Vagina (tissue), 2 donors: ENCODE data around the gene NPSR1. TPM values are rescaled to one million over a fixed set of nuclear protein-coding genes. Genes with fewer than 3 reads are reported as not detected.
"Not testable (repeated sequence)": the region's sequence is repeated elsewhere in the genome, so short reads cannot be mapped to it uniquely, and the experiment has no call there.

Source experiments
- DNase-seq, 2 donors: peaks; one replicate each; pipeline ENCODE4 v3.0.0-alpha.2; 2017; ENCODE audit errors: extremely low spot score in 2 of 2
- H3K27ac ChIP-seq: fragments of 200-600 bp; sonication (generic); one replicate; pipeline ENCODE4 v1.5.1; 2019
- H3K27me3 ChIP-seq: fragments of 200-600 bp; sonication (generic); one replicate; pipeline ENCODE4 v1.5.1; 2019
- H3K36me3 ChIP-seq, 2 donors: fragments of 200-600 bp; sonication (generic); one replicate each; pipeline ENCODE4 v1.5.1; 2017 to 2019
- H3K4me1 ChIP-seq: fragments of 200-600 bp; sonication (generic); one replicate; pipeline ENCODE4 v1.5.1; 2019
- H3K4me3 ChIP-seq, 2 donors: fragments of 200-600 bp; sonication (generic); 1 replicate in 1 of 2; 2 replicates in 1 of 2; pipeline ENCODE4 v1.5.1; 2016 to 2019
- H3K9me3 ChIP-seq: fragments of 200-600 bp; sonication (generic); one replicate; pipeline ENCODE4 v1.5.1; 2019
- CTCF ChIP-seq, 3 experiments: fragments of 450-650 bp in 2 of 3; fragments of 200-600 bp in 1 of 3; sonication (generic) in 1 of 3; IDR thresholded peaks; one replicate each; pipeline ENCODE4 v1.5.1; 2017 to 2019; ENCODE audit warnings: antibody characterized with exemption in 3 of 3, mild to moderate bottlenecking in 2 of 3, moderate library complexity in 2 of 3
- POLR2A ChIP-seq, 2 donors: fragments of 450-650 bp; IDR thresholded peaks; one replicate each; pipeline ENCODE4 v1.6.1; 2017; ENCODE audit warnings: antibody characterized with exemption in 2 of 2, mild to moderate bottlenecking in 2 of 2, moderate library complexity in 2 of 2
- POLR2AphosphoS5 ChIP-seq, 2 donors: sonication (generic); formaldehyde crosslinking; IDR thresholded peaks; one replicate each; pipeline ENCODE4 v1.9.0; 2017; ENCODE audit warnings: antibody characterized with exemption in 2 of 2, mild to moderate bottlenecking in 2 of 2, low read depth in 1 of 2; ENCODE audit not compliant: insufficient read depth in 1 of 2
- intact Hi-C: fragments of 100-400 bp; cut with DNase I; formaldehyde crosslinking; loops from one replicate; pipeline ENCODE4 v1.15.1; 2023
- total RNA-seq: library from RNA; depleted of rRNA; stranded (reverse); fragments of >200 nt; gene quantifications from one replicate; pipeline ENCODE4 v1.2.3, GENCODE V29; 2016

Gene NPSR1
- total RNA-seq, 1 donor from 2014 or later, result not detected

- no peak overlapping the region for H3K27ac ChIP-seq
- H3K9me3 ChIP-seq, result no peaks in the 10 kb centered on the region
- no peak overlapping the region for H3K4me3 ChIP-seq
- no peak for DNase-seq
- TF ChIP-seq POLR2A (IDR thresholded peaks at IDR 0.05), result no peak
- no peak for TF ChIP-seq CTCF (IDR thresholded peaks at IDR 0.05)
- TF ChIP-seq POLR2AphosphoS5 (IDR thresholded peaks at IDR 0.05; ENCODE audit: insufficient read depth in 1 of 2, low read depth in 1 of 2), result no peak
- no peaks in the 10 kb centered on the region for H3K36me3 ChIP-seq
- H3K27me3 ChIP-seq, result no peaks in the 10 kb centered on the region
- H3K4me1 ChIP-seq, result no peaks in the 10 kb centered on the region
- intact Hi-C loops, result no loop called here
Observed at GRCh38 chr7:34806831-34807230, 148.8 kb downstream of the NPSR1 start.

- no peak for DNase-seq
- no peaks in the 10 kb centered on the region for H3K27me3 ChIP-seq
- H3K4me3 ChIP-seq, result no peak overlapping the region
- no peak for TF ChIP-seq POLR2AphosphoS5 (IDR thresholded peaks at IDR 0.05; ENCODE audit: insufficient read depth in 1 of 2, low read depth in 1 of 2)
- no peaks in the 10 kb centered on the region for H3K4me1 ChIP-seq
- no peak overlapping the region for H3K27ac ChIP-seq
- no peaks in the 10 kb centered on the region for H3K9me3 ChIP-seq
- no peaks in the 10 kb centered on the region for H3K36me3 ChIP-seq
- intact Hi-C loops, result no loop called here
Observed at GRCh38 chr7:34807548-34808340, 149.7 kb downstream of the NPSR1 start.

GRCh38 chr7:34814203-34814842 is 156.3 kb downstream of the NPSR1 start:
- H3K9me3 ChIP-seq, DNase-seq, H3K36me3 ChIP-seq, H3K4me1 ChIP-seq, H3K4me3 ChIP-seq, H3K27me3 ChIP-seq, intact Hi-C loops, H3K27ac ChIP-seq: not testable (repeated sequence)

GRCh38 chr7:34821932-34822558 is 164.0 kb downstream of the NPSR1 start:
- intact Hi-C loops, result loop anchor here (10.0 kb wide), 1 partner anchor 713 kb away; no protein-coding TSS in a partner anchor
- Histone ChIP-seq H3K27ac (no peak overlapping the region), H3K9me3 (no peaks in the 10 kb centered on the region), H3K36me3 (no peaks in the 10 kb centered on the region), H3K4me3 (no peak overlapping the region), H3K4me1 (no peaks in the 10 kb centered on the region), H3K27me3 (no peaks in the 10 kb centered on the region)
- TF ChIP-seq POLR2A (IDR thresholded peaks at IDR 0.05) (no peak), CTCF (IDR thresholded peaks at IDR 0.05) (no peak), POLR2AphosphoS5 (IDR thresholded peaks at IDR 0.05; ENCODE audit: insufficient read depth in 1 of 2, low read depth in 1 of 2) (no peak)
- DNase-seq, result no peak

GRCh38 chr7:34823650-34824258 is 165.7 kb downstream of the NPSR1 start:
- Histone ChIP-seq H3K4me1 (no peaks in the 10 kb centered on the region), H3K9me3 (no peaks in the 10 kb centered on the region), H3K27ac (no peak overlapping the region), H3K4me3 (no peak overlapping the region), H3K36me3 (no peaks in the 10 kb centered on the region), H3K27me3 (no peaks in the 10 kb centered on the region)
- intact Hi-C loops, result loop anchor here (10.0 kb wide), 1 partner anchor 711 kb away; no protein-coding TSS in a partner anchor
- DNase-seq, result no peak
- peak; percentile 14 to 56 (median 48) for TF ChIP-seq CTCF (IDR thresholded peaks at IDR 0.05)
- no peak for TF ChIP-seq POLR2A (IDR thresholded peaks at IDR 0.05)
- no peak for TF ChIP-seq POLR2AphosphoS5 (IDR thresholded peaks at IDR 0.05; ENCODE audit: insufficient read depth in 1 of 2, low read depth in 1 of 2)
